B cell (primary cell): ENCODE results near the gene MEIOB. TPM values are rescaled to one million over a fixed set of nuclear protein-coding genes. Genes with fewer than 3 reads are reported as not detected.

Experiments used
- ATAC-seq: fragments of 200-7000 bp; cut with Tn5 transposase; one replicate; pipeline ENCODE4 v1.10.0; 2021; ENCODE audit warnings: low read depth, mild to moderate bottlenecking, moderate number of reproducible peaks, moderate library complexity
- CTCF ChIA-PET: fragments of 350-600 bp; sonication (Branson Sonifier 250); formaldehyde crosslinking; loops from one replicate; lab custom pipeline; 2021; ENCODE audit warnings: antibody characterized with exemption, inconsistent platforms; lab: Charles Lee
- POLR2A ChIA-PET: fragments of 350-600 bp; sonication (Branson Sonifier 250); formaldehyde crosslinking; loops from one replicate; lab custom pipeline; 2021; ENCODE audit warnings: antibody characterized with exemption; lab: Charles Lee
- DNase-seq: peaks from one replicate; pipeline ENCODE4 v3.0.0; 2013
- H2AFZ ChIP-seq: 2 replicates; pipeline ENCODE4 v1.6.1; 2012; ENCODE audit warnings: mild to moderate bottlenecking, low read depth, low read length; ENCODE audit not compliant: insufficient read depth, poor library complexity, severe bottlenecking
- H3K27ac ChIP-seq, 2 donors: 1 replicate in 1 of 2; 2 replicates in 1 of 2; pipeline ENCODE4 v1.5.1; 2012 to 2013; ENCODE audit warnings: low read length in 2 of 2, mild to moderate bottlenecking in 2 of 2, moderate library complexity in 1 of 2
- H3K27me3 ChIP-seq, 4 experiments: fragments of 200-600 bp in 1 of 4; sonication (generic) in 1 of 4; replicated peaks in 1 of 4; 1 replicate in 2 of 4; 2 replicates in 2 of 4; pipeline versions ENCODE4 v1.6.1 to v1.7.0; 2013 to 2016; ENCODE audit warnings: low read length in 3 of 4, mild to moderate bottlenecking in 2 of 4, mixed read lengths in 1 of 4, moderate library complexity in 1 of 4; ENCODE audit not compliant: insufficient read depth in 4 of 4, control insufficient read depth in 3 of 4; ENCODE audit errors: control extremely low read depth in 1 of 4
- H3K36me3 ChIP-seq, 2 experiments: replicated peaks in 1 of 2; 1 replicate in 1 of 2; 2 replicates in 1 of 2; pipeline versions ENCODE4 v1.6.1 to v1.7.1; 2013; ENCODE audit warnings: low read length in 1 of 2; ENCODE audit not compliant: insufficient read depth in 2 of 2, control insufficient read depth in 1 of 2; ENCODE audit errors: control extremely low read depth in 1 of 2, extremely low read depth in 1 of 2
- H3K4me1 ChIP-seq, 2 donors: fragments of 200-600 bp in 1 of 2; sonication (generic) in 1 of 2; 1 replicate in 1 of 2; 2 replicates in 1 of 2; pipeline versions ENCODE4 v1.5.1 to v1.6.1; 2013 to 2017; ENCODE audit warnings: low read length in 2 of 2; ENCODE audit not compliant: control insufficient read depth in 2 of 2, insufficient read depth in 2 of 2
- H3K4me2 ChIP-seq: replicated peaks from 2 replicates; pipeline ENCODE3; 2012; ENCODE audit warnings: mild to moderate bottlenecking, low read depth, low read length; ENCODE audit not compliant: poor library complexity, severe bottlenecking
- H3K4me3 ChIP-seq, 5 experiments: fragments of 200-600 bp in 1 of 5; sonication (generic) in 1 of 5; 1 replicate in 3 of 5; 2 replicates in 2 of 5; pipeline versions ENCODE4 v1.5.1 to v1.7.0; 2011 to 2016; ENCODE audit warnings: low read length in 4 of 5, mild to moderate bottlenecking in 4 of 5, low read depth in 2 of 5, control low read depth in 1 of 5, moderate library complexity in 1 of 5; ENCODE audit not compliant: insufficient read depth in 1 of 5; ENCODE audit errors: control extremely low read depth in 1 of 5, extremely low read depth in 1 of 5
- H3K79me2 ChIP-seq: fragments of 200-600 bp; sonication (generic); one replicate; pipeline ENCODE4 v1.6.0; 2016; ENCODE audit warnings: low read length; ENCODE audit not compliant: control insufficient read depth, insufficient read depth
- H3K9ac ChIP-seq: fragments of 200-600 bp; sonication (generic); 2 replicates; pipeline ENCODE4 v1.6.1; 2017; ENCODE audit warnings: mild to moderate bottlenecking, low read length, moderate library complexity
- H3K9me3 ChIP-seq, 3 donors: one replicate each; pipeline versions ENCODE4 v1.6.1 to v1.7.1; 2013; ENCODE audit warnings: low read length in 2 of 3; ENCODE audit not compliant: control insufficient read depth in 2 of 3, insufficient read depth in 1 of 3; ENCODE audit errors: control extremely low read depth in 1 of 3
- H4K20me1 ChIP-seq: 2 replicates; pipeline ENCODE4 v1.6.0; 2012; ENCODE audit warnings: mild to moderate bottlenecking, low read length; ENCODE audit not compliant: insufficient read depth, control insufficient read depth, poor library complexity, severe bottlenecking
- H3K27ac Mint-ChIP-seq: one replicate; pipeline ENCODE4 v1.8.0; 2021; ENCODE audit warnings: mixed read lengths
- H3K27me3 Mint-ChIP-seq: one replicate; pipeline ENCODE4 v1.8.0; 2021; ENCODE audit warnings: mixed read lengths
- H3K4me1 Mint-ChIP-seq: one replicate; pipeline ENCODE4 v1.8.0; 2021; ENCODE audit warnings: mixed read lengths
- H3K4me3 Mint-ChIP-seq: one replicate; pipeline ENCODE4 v1.8.0; 2021; ENCODE audit warnings: mixed read lengths
- H3K9me3 Mint-ChIP-seq: one replicate; pipeline ENCODE4 v1.8.0; 2022; ENCODE audit warnings: mixed read lengths; ENCODE audit not compliant: insufficient read depth
- CTCF ChIP-seq: fragments of 200-600 bp; IDR thresholded peaks from one replicate; pipeline ENCODE4 v1.8.0; 2022; ENCODE audit warnings: antibody characterized with exemption, mild to moderate bottlenecking
- EZH2 ChIP-seq: IDR thresholded peaks from 2 replicates; pipeline ENCODE4 v1.6.1; 2012; ENCODE audit warnings: borderline replicate concordance, low read depth, mild to moderate bottlenecking, moderate library complexity, low read length; ENCODE audit not compliant: insufficient read depth, poor library complexity, severe bottlenecking
- WGBS: methylation state at CpG from one replicate; pipeline ENCODE4 v1.1.5; 2013; ENCODE audit warnings: missing lambda C conversion rate; ENCODE audit not compliant: insufficient coverage; 5-methylcytosine and 5-hydroxymethylcytosine counted together
- intact Hi-C: fragments of 100-400 bp; cut with micrococcal nuclease; formaldehyde crosslinking; loops from one replicate; pipeline ENCODE4 v1.10.0; 2022
- polyA plus RNA-seq: library from polyadenylated mRNA; depleted of rRNA; stranded (reverse); fragments of >200 nt; gene quantifications from 2 replicates; pipeline ENCODE4 v1.2.3, GENCODE V29; 2012
- total RNA-seq, 2 donors: library from RNA; stranded (reverse); fragments of 120-200 nt in 1 of 2; gene quantifications; 1 replicate in 1 of 2; 2 replicates in 1 of 2; pipeline versions ENCODE4 v1.2.3 to v1.2.4, GENCODE V29; 2013 to 2022

Gene MEIOB
- total and polyA plus RNA-seq, 2 donors (not counting 1 experiment from before 2014, with no cell fraction given), result not detected

GRCh38 chr16:1789643-1790045 lies 82.3 kb downstream of the MEIOB start:
- Histone ChIP-seq H3K4me2 (no peak overlapping the region), H3K27me3 (no peaks in the 10 kb centered on the region), H3K9ac (no peak overlapping the region), H3K79me2 (peaks cover 55% of the 10 kb centered on the region), H3K36me3 (peaks cover 0 to 33% of the 10 kb centered on the region in 2 experiments), H3K27ac (no peak overlapping the region), H3K9me3 (no peaks in the 10 kb centered on the region), H3K4me3 (no peak overlapping the region), H2AFZ (no peak overlapping the region), H4K20me1 (peaks cover 44% of the 10 kb centered on the region), H3K4me1 (no peaks in the 10 kb centered on the region)
- WGBS, result 91% methylated on average over 13 of the region's 25 CpGs
- TF ChIP-seq CTCF (no peak), EZH2 (no peak)
- H3K27ac Mint-ChIP-seq, result no peak overlapping the region
- ChIA-PET CTCF (no interaction called here), POLR2A (interaction anchor here (0.5 kb wide), 1 partner anchor 246 kb away, joined by 9 read pairs; no protein-coding TSS in a partner anchor)
- H3K9me3 Mint-ChIP-seq, result no peaks in the 10 kb centered on the region
- H3K4me1 Mint-ChIP-seq, result peaks cover 2% of the 10 kb centered on the region
- no peaks in the 10 kb centered on the region for H3K27me3 Mint-ChIP-seq
- ATAC-seq, result no peak
- intact Hi-C loops, result no loop called here
- no peak for DNase-seq
- H3K4me3 Mint-ChIP-seq, result no peak overlapping the region

- Histone ChIP-seq H3K4me3 (no peak overlapping the region), H3K9me3 (no peaks in the 10 kb centered on the region), H3K9ac (no peak overlapping the region), H3K79me2 (peaks cover 63% of the 10 kb centered on the region), H2AFZ (no peak overlapping the region), H3K36me3 (peaks cover 0 to 33% of the 10 kb centered on the region in 2 experiments), H4K20me1 (peaks cover 52% of the 10 kb centered on the region), H3K4me2 (no peak overlapping the region), H3K27me3 (no peaks in the 10 kb centered on the region), H3K4me1 (peaks cover 0 to 6% of the 10 kb centered on the region in 2 donors), H3K27ac (no peak overlapping the region)
- Mint-ChIP-seq H3K4me3 (no peak overlapping the region), H3K27ac (no peak overlapping the region), H3K4me1 (peaks cover 2% of the 10 kb centered on the region), H3K27me3 (no peaks in the 10 kb centered on the region), H3K9me3 (no peaks in the 10 kb centered on the region)
- ATAC-seq, result no peak
- DNase-seq, result no peak
- POLR2A ChIA-PET, result no interaction called here
- intact Hi-C loops, result no loop called here
- no peak for TF ChIP-seq EZH2
- TF ChIP-seq CTCF, result no peak
- 90% methylated on average over 19 of the region's 19 CpGs for WGBS
- CTCF ChIA-PET, result no interaction called here
Observed at GRCh38 chr16:1788708-1789100, 83.3 kb downstream of the MEIOB start.
